Heart left ventricle (tissue), 13 donors: ENCODE results near the gene RAVER2.

Experiments
- POLR2A ChIP-seq, 2 donors: fragments of 450-650 bp; IDR thresholded peaks; one replicate each; pipeline ENCODE4 v1.6.1; 2017; ENCODE audit warnings: antibody characterized with exemption in 2 of 2, mild to moderate bottlenecking in 2 of 2, moderate library complexity in 2 of 2
- TF ChIP-seq, protein P1 (sequence below), 12 donors: fragments of 200-600 bp; sonication (generic) in 4 of 12; IDR thresholded peaks; one replicate each; pipeline versions ENCODE4 v1.5.0 to v1.8.0; 2018 to 2022; ENCODE audit warnings: antibody characterized with exemption in 12 of 12, mild to moderate bottlenecking in 5 of 12
- donor health status: ischemic (EF 13 %, LVEDD 7.1; RV severe dilation, severe dysfunction).
- donor health status: DM: no; HTN: yes; CAD: no.
- donor health status: DM: no; HTN: no; CAD: no.
- donor health status: ischemic (EF 25% LVEDD 6.9; RV normal size, moderate dysfunction).
- donor health status: ischemic (EF 25% LVEDD 5.7; RV mildly dilated, moderate dysfunction).
- donor health status: ischemic (EF 35%, LVEDD 5.7; RV mildly dilated, moderate dysfunction).
- donor health status: nonischemic (EF 11% LVEDD 7.7; RV severe dilation, severe dysfunction).
- donor health status: DM: yes; HTN: yes; CAD: no.
- donor health status: PGD.
- donor health status: ischemic (EF 29% LVEDD 5.4; RV normal size, mild dysfunction).
- donor health status: nonischemic (EF 23%, LVEDD 6.1; RV moderate dilation, normal function).

DNA sequence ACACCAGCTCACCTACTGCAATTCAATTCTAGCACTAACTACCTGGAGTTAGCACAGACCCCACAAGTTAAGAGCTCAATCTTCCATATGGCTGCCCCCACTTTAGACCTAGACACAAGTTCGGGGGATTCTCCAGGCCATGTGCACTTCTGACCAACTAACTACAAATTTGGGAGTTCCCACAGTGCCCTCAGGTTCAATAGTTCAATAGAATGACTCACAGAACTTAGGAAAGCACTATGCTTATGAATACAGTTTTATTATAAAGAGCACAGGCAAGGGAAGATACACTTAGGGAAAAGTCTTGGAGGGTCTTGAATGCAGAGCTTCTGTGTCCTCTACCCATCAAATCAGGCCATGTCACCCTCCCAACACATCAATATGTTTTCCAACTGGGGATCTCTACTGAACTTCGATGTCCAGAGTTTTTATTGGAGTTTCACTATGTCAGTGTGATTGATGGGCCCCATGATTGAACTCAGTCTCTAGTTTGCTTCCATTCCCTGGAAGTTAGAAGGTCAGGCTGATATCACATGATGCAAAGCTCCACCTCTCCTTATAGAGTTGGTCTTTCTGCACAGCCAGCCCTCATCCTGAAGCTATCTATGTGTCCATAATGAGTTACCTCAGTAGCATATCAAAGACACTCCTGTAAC, 46.1 kb downstream of the RAVER2 start:
- TF ChIP-seq, protein P1, sequence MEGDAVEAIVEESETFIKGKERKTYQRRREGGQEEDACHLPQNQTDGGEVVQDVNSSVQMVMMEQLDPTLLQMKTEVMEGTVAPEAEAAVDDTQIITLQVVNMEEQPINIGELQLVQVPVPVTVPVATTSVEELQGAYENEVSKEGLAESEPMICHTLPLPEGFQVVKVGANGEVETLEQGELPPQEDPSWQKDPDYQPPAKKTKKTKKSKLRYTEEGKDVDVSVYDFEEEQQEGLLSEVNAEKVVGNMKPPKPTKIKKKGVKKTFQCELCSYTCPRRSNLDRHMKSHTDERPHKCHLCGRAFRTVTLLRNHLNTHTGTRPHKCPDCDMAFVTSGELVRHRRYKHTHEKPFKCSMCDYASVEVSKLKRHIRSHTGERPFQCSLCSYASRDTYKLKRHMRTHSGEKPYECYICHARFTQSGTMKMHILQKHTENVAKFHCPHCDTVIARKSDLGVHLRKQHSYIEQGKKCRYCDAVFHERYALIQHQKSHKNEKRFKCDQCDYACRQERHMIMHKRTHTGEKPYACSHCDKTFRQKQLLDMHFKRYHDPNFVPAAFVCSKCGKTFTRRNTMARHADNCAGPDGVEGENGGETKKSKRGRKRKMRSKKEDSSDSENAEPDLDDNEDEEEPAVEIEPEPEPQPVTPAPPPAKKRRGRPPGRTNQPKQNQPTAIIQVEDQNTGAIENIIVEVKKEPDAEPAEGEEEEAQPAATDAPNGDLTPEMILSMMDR (IDR thresholded peaks at IDR 0.05), result no peak
- no peak for TF ChIP-seq POLR2A (IDR thresholded peaks at IDR 0.05)
